ENCODE results near the gene PRORP. TPM values are rescaled to one million over a fixed set of nuclear protein-coding genes. Genes with fewer than 3 reads are reported as not detected.

Gene PRORP
- total and polyA plus RNA-seq, 2 of the 13 experiments (the other 11 are each of a cell fraction or from before 2014, with no cell fraction given): 48.9 to 88.7 TPM

DNA sequence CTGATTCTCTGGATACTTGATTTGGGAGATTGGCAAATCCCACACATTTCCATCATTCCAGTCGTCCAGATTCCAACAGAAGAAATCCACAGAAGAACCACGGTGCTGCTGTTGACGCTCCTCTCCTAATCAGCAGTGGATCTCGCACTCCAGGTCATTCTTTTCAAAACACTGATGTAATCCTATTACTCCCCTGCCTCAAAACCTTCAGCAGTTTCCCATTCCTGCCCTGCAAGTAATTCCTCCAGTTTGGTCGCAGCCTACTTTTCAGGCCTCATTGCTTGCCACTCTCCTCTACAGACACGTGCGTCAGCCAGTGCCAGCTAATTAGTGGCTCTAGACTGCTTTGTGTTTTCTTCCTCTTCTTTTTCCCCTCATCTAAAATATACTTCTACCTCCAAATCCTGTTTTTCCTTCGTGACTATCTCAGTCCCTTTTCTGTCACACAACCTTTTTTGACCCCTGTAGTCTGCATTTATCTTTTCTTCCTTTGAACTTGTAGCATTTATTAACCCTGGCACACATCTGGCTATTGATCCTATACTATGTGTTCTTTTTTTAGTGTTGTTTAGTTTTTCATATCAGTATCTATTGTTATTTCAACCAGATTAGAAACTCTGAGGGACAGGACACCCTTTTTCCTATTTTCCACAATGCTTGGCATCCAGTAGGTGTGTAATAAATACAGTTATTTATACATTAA lies 36.8 kb downstream of the PRORP start (continued):
- TF ChIP-seq, protein P1, sequence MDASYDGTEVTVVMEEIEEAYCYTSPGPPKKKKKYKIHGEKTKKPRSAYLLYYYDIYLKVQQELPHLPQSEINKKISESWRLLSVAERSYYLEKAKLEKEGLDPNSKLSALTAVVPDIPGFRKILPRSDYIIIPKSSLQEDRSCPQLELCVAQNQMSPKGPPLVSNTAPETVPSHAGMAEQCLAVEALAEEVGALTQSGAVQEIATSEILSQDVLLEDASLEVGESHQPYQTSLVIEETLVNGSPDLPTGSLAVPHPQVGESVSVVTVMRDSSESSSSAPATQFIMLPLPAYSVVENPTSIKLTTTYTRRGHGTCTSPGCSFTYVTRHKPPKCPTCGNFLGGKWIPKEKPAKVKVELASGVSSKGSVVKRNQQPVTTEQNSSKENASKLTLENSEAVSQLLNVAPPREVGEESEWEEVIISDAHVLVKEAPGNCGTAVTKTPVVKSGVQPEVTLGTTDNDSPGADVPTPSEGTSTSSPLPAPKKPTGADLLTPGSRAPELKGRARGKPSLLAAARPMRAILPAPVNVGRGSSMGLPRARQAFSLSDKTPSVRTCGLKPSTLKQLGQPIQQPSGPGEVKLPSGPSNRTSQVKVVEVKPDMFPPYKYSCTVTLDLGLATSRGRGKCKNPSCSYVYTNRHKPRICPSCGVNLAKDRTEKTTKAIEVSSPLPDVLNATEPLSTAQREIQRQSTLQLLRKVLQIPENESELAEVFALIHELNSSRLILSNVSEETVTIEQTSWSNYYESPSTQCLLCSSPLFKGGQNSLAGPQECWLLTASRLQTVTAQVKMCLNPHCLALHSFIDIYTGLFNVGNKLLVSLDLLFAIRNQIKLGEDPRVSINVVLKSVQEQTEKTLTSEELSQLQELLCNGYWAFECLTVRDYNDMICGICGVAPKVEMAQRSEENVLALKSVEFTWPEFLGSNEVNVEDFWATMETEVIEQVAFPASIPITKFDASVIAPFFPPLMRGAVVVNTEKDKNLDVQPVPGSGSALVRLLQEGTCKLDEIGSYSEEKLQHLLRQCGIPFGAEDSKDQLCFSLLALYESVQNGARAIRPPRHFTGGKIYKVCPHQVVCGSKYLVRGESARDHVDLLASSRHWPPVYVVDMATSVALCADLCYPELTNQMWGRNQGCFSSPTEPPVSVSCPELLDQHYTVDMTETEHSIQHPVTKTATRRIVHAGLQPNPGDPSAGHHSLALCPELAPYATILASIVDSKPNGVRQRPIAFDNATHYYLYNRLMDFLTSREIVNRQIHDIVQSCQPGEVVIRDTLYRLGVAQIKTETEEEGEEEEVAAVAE (CRISPR knock-in tag; IDR thresholded peaks at IDR 0.05; ENCODE audit: borderline replicate concordance): peak; percentile 53; the same call in 1 of the 2 replicates
- peak in 1 of 2 experiments; percentile 23; a peak in 2 of 4 replicates for TF ChIP-seq EP300 (IDR thresholded peaks at IDR 0.05; ENCODE audit: low read depth in 2 of 2, low read length in 2 of 2)
- TF ChIP-seq EP300 (CRISPR knock-in tag; IDR thresholded peaks at IDR 0.05; ENCODE audit: borderline replicate concordance): 0 out of 2 replicates have a peak, but pooled peaks have one; percentile 34
- 0 out of 2 replicates have a peak, but pooled peaks have one; percentile 52 for TF ChIP-seq ARHGAP35 (CRISPR knock-in tag; IDR thresholded peaks at IDR 0.05; ENCODE audit: borderline replicate concordance)
- peak; percentile 67 for TF ChIP-seq TEAD3 (CRISPR knock-in tag; optimal IDR thresholded peaks at IDR 0.05; ENCODE audit: borderline replicate concordance)
- peak; percentile 17; the same call in 1 of the 2 replicates for TF ChIP-seq ZNF652 (CRISPR knock-in tag; IDR thresholded peaks at IDR 0.05; ENCODE audit: borderline replicate concordance, low read depth)
- TF ChIP-seq NFIC (IDR thresholded peaks at IDR 0.05; ENCODE audit: low read length): peak; percentile 49; the same call in 1 of the 2 replicates
- TF ChIP-seq NR2F6 (IDR thresholded peaks at IDR 0.05): peak; percentile 90
- TF ChIP-seq NR2F6 (CRISPR knock-in tag; IDR thresholded peaks at IDR 0.05): peak; percentile 84
- TF ChIP-seq, protein P2, sequence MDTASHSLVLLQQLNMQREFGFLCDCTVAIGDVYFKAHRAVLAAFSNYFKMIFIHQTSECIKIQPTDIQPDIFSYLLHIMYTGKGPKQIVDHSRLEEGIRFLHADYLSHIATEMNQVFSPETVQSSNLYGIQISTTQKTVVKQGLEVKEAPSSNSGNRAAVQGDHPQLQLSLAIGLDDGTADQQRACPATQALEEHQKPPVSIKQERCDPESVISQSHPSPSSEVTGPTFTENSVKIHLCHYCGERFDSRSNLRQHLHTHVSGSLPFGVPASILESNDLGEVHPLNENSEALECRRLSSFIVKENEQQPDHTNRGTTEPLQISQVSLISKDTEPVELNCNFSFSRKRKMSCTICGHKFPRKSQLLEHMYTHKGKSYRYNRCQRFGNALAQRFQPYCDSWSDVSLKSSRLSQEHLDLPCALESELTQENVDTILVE (CRISPR knock-in tag; IDR thresholded peaks at IDR 0.05): 0 out of 2 replicates have a peak, but pooled peaks have one; percentile 5
- TF ChIP-seq NFYB (CRISPR knock-in tag; IDR thresholded peaks at IDR 0.05): no peak
- peak; percentile 52; the same call in 1 of the 2 replicates for TF ChIP-seq ZNF589 (CRISPR knock-in tag; conservative IDR thresholded peaks at IDR 0.05)
- TF ChIP-seq, protein P3, sequence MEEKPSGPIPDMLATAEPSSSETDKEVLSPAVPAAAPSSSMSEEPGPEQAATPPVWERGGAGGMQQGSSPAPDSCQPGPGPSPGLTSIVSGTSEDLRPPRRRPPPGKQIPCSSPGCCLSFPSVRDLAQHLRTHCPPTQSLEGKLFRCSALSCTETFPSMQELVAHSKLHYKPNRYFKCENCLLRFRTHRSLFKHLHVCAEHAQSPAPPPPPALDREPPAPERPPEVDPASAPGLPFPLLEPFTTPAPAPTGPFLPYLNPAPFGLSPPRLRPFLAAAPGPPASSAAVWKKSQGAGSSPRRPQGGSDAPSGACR (CRISPR knock-in tag; IDR thresholded peaks at IDR 0.05): 0 out of 2 replicates have a peak, but pooled peaks have one; percentile 38
- peak; percentile 42; the same call in 1 of the 2 replicates for TF ChIP-seq GATAD2A (CRISPR knock-in tag; IDR thresholded peaks at IDR 0.05)
- TF ChIP-seq KAT7 (CRISPR knock-in tag; IDR thresholded peaks at IDR 0.05; ENCODE audit: borderline replicate concordance): peak; percentile 42; the same call in 1 of the 2 replicates
- TF ChIP-seq CCAR2 (optimal IDR thresholded peaks at IDR 0.05; ENCODE audit: low read depth, low read length): peak; percentile 27
- peak; percentile 70 for TF ChIP-seq SKI (IDR thresholded peaks at IDR 0.05; ENCODE audit: partially characterized antibody)
- no peak for TF ChIP-seq NFKBIZ (CRISPR knock-in tag; IDR thresholded peaks at IDR 0.05)
- no peak for TF ChIP-seq ZFP82 (CRISPR knock-in tag; IDR thresholded peaks at IDR 0.05; ENCODE audit: borderline replicate concordance)
- TF ChIP-seq, protein P4, sequence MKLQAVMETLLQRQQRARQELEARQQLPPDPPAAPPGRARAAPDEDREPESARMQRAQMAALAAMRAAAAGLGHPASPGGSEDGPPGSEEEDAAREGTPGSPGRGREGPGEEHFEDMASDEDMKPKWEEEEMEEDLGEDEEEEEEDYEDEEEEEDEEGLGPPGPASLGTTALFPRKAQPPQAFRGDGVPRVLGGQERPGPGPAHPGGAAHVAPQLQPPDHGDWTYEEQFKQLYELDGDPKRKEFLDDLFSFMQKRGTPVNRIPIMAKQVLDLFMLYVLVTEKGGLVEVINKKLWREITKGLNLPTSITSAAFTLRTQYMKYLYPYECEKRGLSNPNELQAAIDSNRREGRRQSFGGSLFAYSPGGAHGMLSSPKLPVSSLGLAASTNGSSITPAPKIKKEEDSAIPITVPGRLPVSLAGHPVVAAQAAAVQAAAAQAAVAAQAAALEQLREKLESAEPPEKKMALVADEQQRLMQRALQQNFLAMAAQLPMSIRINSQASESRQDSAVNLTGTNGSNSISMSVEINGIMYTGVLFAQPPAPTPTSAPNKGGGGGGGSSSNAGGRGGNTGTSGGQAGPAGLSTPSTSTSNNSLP (IDR thresholded peaks at IDR 0.05; ENCODE audit: low read depth, low read length): peak; percentile 51; the same call in 1 of the 2 replicates
- TF ChIP-seq SOX13 (IDR thresholded peaks at IDR 0.05): peak; percentile 52; the same call in 1 of the 2 replicates
- peak in 1 of 2 experiments; percentile 95; a peak in 3 of 4 replicates for TF ChIP-seq SOX13 (CRISPR knock-in tag; conservative IDR thresholded peaks at IDR 0.05 in 1 of 2, IDR thresholded peaks at IDR 0.05 in 1 of 2)

All from HepG2 (cell line).